ENCODE data around the gene MYMK. TPM values are rescaled to one million over a fixed set of nuclear protein-coding genes. Genes with fewer than 3 reads are reported as not detected.
A peak's percentile ranks its signal among the peaks of the same experiment; 100 is the strongest.

Gene MYMK
- total RNA-seq, 1 donor from 2014 or later = not detected

DNA sequence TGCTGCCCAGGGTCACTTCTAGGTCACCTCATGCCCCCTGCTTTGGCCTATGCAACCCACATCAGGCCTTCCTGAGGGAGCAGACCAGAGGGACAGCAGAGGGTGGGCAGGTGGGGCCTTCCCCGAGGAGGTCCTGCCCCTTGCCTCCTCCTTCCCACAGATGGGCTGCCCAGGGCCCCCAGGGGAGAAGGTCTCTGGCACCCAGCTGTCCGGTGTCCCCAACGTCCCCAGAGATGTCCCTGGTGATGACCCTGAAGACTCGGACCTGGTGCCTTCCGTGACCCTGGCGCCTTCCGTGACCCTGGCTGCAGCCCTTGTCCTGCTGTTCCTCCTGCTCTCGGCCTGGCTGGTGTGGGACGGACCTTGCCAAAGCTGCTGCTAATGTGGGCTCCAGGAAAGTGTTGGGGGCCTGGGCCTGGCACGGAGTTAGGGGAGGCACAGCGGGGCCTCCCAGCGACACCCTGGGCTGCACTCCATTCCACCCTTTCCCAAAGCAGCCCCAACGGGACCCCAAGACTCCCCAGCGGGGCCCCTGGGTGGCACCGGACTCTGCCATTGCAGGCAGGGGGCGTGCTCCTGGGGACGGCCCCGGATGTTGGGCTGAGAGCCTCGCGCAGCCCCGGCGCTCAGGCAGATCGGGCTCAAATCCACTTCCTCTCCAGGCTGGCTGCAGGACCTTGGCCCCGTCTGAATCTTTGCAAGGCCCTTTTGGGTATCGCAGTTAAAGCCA, 39.1 kb downstream of the MYMK start:
- no peak for DNase-seq (ENCODE audit: low spot score)

DNA sequence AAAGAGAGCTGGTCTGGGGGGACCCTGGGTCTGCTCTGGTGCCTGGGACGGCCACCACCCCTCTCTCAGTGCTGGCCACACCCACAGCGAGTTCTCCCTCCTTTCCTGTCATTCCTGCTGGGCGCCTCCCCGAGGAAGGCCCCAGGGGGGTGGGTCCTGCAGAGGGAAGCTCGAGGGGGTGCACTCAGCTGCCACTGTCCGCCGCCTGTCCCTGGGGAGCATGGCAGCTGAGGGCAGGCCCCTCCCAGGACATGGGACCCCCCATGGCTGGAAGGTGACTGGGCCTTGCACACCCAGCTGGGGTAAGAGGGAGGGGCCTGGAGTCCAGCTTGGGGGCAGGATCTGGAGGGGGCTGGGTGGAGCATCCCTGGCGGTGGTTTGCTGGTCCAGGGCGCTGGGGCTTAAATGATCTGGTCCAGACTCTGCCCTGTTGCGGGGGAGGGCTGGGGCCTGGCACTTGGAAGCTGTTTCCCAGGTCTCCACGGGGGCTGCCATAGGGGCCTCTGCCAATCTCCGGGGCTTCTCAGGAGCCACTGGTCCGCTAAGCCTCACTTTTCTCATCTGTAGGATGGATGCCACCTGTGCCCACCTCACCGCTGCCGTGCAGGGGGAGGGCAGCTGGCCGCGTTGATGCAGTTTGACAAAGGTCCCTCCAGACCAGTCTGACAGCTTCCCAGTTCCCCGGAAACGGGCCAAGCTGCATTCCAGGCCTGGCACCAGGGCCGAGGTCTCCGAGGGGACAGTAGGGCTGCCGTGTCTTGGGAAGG, 39.9 kb downstream of the MYMK start:
- DNase-seq (ENCODE audit: low spot score) = no peak

DNA sequence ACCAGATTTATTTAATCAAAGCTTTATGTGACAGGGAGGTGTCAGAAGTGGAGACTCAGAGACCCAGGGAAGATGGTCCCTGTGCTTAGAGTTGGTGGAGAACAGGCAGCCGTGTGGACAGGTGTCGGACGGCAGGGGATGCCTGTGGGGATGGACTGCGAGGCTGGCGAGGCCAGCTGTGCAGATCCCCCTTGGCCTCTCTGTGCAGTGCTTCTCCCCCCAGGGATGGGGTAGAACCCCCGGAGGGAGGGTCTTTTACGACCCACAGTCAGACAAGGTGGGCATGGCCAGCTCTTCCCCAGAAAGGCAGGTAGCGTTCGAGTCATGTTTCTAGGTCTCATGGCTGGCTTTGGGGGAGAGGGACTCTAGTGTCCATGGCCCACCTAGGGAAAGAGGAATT, 41.1 kb downstream of the MYMK start:
- no peak for DNase-seq (ENCODE audit: low spot score)

DNA sequence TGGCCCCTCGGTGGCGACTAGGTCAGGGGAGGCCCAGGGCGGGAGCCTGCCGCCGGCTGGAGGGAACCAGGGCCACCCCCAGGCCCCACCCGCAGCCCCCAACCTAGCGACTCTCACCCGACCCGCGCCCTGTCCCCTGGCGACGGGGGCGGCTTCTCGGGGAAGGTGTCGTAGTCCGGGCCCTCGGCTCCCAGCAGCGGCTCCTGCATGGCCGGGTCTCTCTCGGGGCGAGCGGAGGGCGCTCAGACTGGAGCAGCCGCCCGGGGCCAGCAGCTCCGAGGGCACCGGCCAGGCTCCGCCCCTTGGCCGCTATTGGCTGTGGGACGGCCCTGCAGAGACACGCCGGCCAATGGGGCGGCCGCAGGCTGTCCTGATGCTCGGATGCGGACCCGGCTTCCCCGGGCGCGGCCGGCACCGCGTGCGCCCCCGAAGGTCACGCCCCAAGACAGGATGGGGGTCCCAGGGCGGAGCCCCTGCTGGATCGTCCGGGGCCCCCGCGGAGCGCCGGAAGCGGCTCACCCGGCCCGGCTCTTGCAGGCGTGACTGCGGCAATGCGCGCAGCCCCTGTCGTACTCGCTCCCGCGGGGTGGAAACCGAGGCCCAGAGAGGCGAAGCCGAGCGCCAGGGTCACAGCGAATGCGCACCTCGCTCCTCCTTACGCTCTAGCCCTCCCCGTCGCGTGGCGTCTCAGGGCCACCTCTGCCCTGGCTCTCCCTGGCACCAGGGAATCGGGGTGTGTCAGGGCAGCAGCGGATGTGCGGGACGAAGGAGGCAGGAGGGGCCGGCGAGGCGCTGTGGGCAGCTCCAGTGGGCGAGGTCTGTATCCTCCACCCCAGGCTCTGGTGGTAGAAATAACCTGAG, 45.7 kb downstream of the MYMK start, which contains the start of gene SLC2A6:
SLC2A6 (minus strand) TSS at position 249 of the 861 bp plus-strand sequence; CDS start at position 209, 40 bp downstream.
- DNase-seq (ENCODE audit: low spot score) = peak; percentile 94

DNA sequence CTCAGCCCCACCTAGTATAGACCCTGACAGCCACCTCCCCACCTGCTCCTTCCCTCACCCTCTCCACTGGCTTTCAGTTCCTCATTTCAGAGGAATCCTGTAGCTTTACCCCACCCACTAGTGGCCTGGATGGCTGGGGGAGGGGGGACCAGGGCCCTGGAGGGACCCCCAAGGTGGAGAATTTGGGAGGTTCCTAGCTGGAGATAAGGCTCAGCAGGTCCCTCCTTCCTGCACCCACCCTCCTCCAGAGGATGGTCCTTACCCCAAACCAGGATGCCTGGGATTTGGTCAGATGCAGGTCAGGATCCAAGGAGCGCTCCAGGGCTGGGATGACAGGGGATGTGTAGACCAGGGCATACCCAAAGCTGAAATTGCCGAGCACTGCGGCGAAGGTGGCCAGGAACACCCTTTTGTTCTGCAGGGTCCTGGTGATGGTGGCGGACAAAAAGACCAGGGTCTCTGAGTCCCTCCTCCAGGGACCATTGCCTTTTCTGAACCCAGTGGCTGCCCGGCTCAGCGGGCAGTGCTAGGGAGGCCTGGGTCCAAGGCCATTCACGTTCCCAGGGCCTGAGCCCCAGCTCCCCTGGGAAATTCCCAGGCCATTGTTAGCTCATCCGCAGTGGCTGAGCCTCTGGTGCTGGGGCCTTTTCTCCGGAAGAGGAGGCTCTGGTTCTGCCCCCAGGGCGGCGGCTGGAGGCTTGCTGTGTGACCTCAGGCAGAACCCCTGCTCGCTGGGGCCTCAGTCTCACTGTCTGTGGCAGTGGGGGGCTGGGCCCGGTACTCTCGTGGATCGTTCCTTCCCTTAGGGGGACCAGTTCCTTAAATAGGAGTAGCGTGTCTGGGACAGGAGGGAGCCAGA, 46.5 kb downstream of the MYMK start:
- DNase-seq (ENCODE audit: low spot score) = no peak

DNA sequence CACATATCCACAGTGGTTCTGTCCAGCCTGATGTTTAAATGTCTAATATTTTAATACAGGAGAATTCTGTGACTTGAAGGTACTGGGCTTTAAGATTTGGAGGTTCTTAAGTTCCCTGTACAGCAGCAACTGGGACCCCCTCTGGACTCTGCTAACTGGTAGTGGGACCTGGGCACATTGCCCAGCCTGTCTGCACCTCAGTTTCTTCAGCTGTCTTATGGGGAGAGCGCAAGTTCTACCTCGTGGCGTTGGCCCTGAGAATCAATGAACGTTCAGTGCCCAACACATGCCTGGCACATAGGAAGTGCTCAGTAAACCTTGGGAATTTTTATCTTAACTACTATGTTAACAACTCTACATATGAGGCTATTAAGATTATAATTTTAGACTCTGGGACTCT, 47.3 kb downstream of the MYMK start:
- DNase-seq (ENCODE audit: low spot score) = no peak

DNA sequence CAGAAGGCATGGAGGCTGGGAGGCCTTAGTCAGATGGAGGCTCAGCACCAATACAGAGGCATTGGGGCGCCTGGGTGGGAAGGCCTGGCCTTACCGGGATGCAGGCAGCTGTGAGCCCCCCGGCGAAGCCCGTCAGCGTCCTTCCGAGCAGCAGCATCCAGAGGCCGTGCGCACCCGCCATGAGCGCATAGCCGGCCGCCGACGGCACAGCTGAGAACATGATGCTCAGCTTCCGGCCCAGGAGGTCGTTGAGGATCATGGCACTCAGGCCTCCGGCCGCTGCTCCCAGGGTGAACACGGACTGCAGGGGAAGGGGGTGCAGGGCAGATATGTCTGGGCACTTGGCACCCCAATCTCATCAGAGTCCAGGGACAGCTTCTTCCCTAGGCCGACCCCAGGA, 47.8 kb downstream of the MYMK start:
- DNase-seq (ENCODE audit: low spot score) = no peak

DNA sequence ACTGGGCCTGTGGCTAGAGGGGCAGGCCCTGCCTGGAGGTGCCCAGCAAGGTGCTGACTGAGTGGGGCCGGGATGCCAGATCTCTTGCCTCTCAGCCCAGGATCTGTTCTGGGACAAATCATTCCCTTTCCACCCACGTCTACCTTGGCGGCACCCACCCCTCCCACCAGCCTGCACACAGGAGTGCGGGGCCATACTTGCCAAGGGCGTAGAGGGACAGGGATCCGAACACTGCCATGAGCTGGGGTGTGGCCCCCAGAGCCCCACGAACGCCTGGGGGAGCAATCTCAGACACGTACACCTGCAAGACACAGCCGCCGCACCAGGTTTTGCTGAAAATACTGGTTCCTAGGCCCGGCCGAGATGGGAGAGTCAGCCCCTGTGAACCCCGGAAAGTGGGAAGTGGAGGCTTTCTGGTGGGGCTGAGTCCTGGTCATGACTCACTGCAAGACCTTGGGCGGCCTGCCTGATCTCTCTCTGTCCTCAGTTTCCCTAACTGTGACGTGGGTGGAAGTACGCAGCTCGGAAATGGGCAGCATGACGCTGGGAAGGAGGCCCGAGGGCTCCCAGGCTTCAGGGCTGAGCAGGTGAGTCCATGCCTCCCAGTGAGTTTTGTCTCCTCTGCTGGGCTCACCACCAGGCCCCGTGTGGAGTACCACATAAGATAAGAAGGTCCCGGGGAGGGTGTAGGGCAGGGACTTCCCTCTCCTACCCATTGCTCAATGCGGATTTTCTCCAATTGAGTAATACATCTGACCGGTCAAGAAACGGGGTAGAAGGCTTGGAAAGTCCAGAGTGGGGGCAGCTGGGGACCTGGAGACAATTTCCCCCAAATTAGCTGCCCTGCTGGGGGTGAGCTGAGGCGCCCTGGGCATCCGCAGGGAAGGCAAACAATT, 48.5 kb downstream of the MYMK start:
- no peak for DNase-seq (ENCODE audit: low spot score)

DNA sequence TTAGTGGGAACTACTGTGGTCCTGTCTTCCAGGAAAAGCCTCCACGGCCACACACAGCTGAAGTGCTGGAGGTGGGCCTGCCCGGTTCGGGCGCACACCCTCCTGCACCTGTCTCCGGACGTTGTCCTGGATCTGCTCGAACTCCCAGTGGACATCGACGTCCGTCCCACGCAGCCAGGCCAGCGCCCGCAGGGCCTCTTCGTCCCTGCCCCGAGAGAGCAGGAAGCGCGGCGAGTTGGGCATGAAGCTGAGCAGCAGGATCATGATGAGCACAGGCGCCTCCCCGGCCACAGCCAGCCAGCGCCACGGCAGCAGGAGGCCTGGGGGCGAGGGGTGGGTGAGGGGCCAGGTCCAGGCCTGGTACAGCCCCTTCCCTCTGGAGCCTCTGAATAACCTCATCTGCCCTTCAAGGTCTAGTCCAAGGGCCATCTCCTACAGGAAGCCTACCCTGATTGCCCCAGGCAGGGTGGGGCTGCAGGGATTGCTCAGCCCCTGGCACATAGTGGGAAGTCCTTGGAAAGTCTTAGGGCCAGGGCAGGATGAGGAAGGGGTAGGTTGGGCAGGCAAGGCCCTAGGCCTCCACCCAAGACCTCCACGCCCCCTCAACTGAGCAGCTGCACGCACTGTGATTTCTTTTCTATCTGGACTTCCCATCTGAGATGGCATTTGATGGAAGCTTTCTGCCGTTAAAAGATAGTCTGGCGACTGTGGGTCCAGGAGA, 49.3 kb downstream of the MYMK start:
- DNase-seq (ENCODE audit: low spot score) = no peak

DNA sequence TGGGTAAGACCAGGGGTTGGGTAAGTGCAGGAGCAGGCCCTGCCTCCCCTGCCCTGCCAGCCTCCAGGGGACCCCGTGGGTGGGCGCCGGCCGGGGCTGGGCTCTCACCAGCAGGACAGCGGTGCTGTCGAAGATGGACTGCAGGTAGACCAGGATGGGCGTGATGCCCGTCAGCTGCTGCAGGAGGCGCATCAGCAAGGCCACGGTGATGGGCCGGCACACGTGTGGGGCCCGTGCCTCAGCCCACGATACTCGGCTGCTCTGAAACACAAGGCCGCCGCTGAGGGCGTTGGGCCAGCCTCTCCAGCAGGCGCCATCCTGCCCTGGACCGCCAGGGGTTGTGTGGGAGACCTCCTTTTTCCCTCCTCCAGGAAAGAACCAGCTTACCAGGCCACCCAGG, 49.9 kb downstream of the MYMK start:
- no peak for DNase-seq (ENCODE audit: low spot score)

DNA sequence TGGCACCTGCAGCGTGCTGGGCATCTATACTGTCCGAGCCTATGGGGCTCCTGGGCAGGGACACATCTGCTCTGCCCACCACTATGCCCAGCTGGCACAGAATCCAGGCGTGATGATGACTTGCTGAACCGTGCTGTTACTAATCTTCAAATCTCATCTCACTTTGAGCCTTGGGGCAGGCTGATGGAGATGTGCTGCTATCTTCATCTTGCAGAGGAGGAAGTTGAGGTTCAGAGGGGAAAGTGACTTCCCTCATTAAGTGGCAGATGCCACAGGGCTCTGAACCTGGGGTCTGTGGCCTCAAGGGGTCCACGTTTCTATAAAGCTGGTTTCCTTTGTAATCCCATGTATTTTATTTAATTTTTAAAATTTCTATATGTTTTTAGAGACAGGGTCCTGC, 50.5 kb downstream of the MYMK start:
- no peak for DNase-seq (ENCODE audit: low spot score)

DNA sequence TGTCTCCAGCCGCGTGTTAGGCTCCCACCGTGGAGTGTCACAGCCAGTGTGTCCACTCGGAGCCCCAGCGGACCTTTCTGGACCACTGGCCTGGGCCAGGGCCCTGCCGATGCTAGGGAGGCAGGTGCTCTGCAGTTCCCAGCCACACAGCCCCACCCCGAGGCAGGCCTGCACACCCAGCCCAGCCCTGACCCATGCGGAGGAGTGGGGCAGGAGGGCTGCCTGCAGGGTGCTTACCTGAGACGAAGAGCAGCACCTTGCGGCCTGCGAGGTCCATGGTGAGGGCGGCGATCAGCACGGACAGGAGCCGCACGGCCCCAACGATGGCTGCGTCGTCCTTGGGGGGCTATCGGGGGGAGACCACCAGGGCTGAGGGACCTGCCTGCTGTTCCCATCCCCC, 51.0 kb downstream of the MYMK start:
- DNase-seq (ENCODE audit: low spot score) = no peak

DNA sequence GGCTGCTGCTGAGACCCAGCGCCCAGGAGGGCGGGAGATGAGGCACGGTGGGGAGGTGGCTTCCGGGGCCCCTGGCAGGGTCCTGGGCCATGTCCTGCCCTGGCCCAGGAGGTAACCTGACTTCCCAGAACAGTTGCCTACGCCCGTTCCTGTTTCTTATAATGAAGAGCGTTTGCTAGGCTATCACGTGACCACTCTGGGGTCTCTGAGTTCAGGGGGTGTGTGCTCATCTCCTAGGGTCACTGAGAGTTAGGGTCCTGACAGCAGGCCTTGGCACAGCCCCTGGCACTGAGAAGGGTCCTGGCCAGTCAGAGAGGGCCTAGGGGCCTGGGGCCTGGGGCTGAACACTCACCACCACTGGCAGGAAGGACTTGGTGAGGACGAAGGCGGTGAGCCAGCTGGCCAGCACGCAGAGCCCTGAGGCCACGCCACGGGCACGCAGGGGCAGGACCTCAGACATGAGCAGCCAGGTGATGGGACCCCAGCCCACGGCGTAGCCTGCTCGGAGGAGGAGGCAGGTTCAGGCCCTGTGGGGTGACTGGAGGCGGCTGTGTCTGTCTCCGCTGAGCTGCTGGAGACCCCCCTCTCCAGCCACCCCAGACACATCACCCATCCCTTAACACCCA, 51.9 kb downstream of the MYMK start:
- no peak for DNase-seq (ENCODE audit: low spot score)

DNA sequence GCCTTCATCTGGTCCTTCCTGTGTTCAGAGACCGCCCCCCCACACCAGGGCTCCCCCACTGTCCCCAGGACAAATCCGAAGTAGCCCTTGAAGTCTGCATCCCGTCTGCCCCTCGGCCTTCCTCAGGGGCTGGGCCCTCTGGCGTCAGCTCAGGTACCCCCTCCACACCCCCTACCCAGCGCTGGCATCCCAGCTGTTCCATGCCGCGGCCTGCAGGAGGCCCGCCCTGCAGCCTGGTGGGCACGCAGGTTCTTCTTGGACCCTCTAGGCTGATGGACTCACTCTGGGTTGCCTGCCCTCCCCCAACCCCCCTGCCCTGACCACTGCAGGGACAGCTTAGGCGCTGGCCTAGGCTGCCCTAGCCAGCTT, 52.5 kb downstream of the MYMK start:
- DNase-seq (ENCODE audit: low spot score) = no peak

DNA sequence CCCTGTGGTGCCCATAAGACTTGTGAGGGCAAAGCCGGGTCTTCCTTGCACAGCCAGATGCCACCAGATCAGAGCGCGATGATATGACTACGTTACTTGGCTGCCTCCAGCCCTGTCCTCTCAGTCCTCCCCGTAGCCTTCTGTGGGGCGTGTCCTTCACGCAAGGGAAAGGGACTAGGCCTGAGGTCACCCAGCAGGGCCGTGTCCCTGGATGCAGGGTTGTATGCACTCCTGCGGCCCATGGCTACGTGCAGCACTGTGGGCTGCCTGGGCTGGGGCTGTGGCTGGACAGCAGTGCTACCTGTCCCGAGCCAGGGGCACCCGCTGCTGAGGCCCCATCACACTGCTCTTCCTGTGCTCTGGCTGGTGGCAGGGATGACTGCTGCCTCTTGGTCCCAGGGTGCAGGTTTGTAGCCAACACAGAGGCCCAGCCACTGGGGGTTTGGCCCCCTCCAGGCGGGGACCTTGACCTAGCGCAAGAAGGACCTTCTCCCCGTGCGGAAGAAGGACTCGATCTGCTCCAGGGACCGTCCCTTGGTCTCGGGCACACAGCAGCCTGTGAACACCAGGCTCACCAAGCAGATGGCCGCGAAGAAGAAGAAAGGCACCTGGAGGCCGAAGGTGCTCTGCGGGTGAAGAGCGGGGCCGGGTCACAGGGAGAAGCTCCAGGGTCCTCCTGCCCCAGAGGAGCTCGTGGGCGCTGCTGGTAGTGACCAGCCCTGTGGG, 53.0 kb downstream of the MYMK start:
- DNase-seq (ENCODE audit: low spot score) = no peak

DNA sequence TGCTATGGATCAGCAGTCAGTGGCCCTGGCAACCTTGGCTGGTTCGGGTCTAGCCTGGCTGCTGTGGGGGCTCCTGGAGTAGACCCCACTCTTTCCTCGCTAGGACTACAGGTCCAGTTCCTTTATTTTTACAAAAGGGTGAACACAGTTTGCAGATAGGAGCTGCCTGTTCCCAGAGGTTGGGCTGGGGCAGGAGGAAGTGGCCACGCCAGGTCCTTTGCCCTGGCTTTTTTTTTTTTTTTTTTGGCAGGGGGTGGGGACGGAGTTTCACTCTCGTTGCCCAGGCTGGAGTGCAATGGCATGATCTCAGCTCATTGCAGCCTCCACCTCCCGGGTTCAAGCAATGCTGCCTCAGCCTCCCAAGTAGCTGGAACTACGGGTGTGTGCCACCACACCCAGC, 53.8 kb downstream of the MYMK start:
- no peak for DNase-seq (ENCODE audit: low spot score)

DNA sequence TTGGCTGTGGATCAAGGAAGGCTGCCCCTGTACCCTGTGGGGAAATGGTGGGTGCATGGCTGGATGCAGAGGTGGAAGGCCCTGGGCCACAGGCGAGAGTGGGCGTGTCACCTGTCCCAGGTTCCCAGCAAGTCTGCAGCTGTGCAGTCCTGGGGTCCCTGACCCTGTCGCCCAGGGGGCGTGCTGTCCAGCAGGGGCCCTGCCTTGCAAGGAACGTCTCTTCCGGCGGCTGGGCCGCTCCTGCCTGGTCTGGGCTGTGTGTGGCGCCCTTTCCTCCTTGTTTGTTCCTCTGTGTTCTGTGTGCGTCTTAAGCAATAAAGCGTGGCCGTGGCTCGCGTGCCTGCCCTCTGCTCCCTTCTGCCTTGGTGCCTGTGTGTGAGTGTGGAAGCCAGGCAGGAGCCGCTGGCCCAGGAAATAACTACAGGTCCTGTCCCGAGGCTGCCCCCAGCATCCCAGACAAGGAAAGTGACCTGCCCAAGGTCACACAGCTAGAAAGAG, 54.3 kb downstream of the MYMK start:
- DNase-seq (ENCODE audit: low spot score) = no peak

All from mesenteric fat pad (tissue), 1 donor.